Panc1 (cell line): ENCODE data around the gene ZCCHC24.

ENCODE experiments used
- CTCF ChIP-seq: fragments of 450-650 bp; IDR thresholded peaks from 2 replicates; pipeline ENCODE4 v1.5.1; 2017; ENCODE audit warnings: mild to moderate bottlenecking
- SIN3A ChIP-seq: IDR thresholded peaks from 2 replicates; pipeline ENCODE4 v1.6.1; 2012; ENCODE audit warnings: low read depth, mild to moderate bottlenecking, low read length, moderate library complexity, borderline replicate concordance; ENCODE audit not compliant: insufficient read depth

DNA sequence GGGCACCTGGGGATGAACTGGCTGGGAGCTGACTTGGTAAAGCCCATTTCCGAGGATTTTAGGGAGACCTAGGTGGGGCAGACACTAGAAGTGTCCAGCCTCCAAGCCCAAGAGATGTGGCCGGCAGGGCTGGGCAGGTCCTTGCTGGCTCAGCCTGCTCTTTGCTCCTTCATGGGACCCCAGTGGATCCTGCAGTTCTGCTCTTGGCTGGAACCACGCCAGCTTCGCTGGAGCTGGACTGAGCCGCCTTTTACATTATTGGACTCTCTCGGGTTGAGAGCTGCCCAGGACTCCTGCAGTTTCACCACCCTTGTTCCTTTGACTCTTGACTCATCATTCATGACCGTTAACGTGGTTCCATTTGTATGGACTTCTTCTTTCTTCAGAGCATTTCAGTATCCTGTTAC lies 92.4 kb downstream of the ZCCHC24 start:
- no peak for TF ChIP-seq CTCF
- no peak for TF ChIP-seq SIN3A
